Raji (cell line): ENCODE data around the gene RTTN.

ENCODE experiments used
- POLR2A ChIP-seq: IDR thresholded peaks from 2 replicates; pipeline ENCODE4 v1.6.1; 2011; ENCODE audit warnings: low read depth, low read length, control low read depth; ENCODE audit not compliant: insufficient read depth

Gene RTTN, protein sequence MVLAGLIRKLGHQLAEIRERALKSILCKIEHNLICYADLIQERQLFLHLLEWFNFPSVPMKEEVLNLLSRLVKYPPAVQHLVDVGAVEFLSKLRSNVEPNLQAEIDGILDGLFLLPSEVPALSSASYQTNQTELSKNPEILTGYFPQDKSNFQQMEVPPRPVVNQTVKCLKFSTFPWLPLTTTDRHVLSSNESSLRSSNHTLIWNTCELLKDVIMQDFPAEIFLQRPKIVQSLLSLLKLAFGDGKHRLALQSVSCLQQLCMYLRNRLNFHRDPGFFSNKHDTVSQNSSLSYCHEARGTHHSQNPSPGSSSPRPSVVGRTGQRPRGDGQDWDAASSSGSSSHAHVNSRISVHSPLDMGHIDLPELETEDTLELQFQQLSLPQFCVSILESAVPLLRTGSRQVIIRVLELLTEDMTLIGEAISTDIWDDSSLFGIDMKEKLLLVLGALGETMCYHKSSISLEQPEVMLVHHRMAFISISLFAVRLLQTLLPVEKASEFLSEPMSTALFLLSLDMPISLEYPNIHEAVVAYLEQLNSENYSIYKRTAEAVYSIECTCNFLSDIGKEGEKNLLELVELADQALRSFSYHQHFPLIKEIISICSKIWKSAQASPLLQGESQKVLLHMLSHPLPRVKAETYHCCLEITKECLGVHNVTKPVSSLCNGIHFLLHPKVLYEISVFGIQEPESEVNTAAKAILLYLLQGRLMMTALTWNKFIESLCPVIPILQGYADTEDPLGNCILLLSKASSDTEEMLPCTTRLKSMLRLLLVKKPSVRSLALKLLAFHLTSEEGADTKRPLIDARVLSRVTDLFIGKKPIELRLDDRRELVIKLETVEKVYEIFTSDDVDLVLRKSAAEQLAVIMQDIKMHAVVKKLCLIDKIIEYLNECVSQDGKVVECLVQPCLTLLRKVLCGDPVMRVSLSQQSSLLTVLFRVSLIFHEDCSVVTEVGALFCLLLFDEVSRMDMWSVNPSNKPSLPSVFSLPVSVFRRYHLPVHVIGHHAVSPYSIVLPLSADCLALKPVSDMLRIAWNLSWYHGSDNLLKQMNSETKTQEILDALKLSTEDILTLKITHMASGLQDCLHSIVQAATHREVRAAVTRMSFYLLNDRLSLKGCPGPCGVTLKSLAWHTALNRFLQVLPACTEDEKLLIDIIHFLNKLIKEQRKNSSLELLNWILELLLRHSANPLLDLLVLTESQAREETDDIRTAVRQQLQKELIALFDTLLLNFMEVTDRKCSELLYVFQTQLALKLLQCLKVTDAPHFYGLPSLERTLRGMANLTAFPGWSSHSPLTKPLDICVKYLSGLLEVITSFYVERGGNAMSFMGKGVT (N-terminal part only)

DNA sequence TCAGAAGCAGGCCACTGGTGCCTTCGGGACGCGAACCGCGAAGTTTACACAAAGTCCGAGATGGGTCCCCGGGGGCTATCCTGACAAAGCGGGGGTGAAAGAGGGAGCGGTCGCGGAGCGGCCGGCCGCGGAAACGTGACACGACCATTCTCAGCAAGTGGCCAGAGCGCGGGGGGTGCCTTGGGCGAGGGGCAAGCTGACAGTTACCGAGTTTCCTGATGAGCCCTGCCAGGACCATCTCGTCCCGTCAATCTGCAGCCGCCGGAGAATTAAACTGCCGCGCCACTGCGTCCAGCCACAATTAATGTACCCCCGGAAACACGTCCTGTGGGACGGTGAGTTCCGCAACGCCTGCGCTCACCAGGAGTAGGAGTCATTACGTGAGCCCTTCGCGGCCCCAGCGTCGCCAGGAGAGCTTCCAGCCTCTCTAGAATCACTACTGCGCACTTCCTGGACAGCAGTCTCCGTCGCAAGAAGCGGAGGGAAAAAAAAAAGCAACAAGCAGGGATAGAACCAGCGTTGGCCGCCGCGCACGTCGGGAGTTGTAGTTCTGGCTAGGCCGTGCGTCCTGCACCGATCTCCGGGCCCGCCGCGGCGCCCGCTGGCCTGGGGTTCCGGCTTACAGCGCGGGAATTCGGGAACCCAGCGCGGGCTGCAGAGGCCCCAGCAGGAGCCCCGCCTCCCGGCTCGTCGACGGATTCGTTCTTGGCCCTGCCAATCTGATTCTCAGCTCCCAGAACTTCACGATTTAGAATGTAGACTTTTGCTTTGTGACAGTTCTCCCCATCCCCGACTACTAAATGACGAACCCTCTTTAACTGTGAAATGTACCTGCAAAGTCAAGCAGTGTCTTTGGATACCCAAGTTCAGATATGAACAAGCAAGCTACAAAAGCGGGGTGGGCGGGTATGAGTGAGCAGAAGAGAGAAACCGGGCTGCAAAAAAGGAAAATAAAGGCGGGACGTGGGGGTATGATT is at the start of gene RTTN:
TSS of gene RTTN (minus strand) at position 267 of the 977 bp plus-strand sequence. CDS start at position 238, 29 bp downstream.
- TF ChIP-seq POLR2A, result peak; percentile 84

DNA sequence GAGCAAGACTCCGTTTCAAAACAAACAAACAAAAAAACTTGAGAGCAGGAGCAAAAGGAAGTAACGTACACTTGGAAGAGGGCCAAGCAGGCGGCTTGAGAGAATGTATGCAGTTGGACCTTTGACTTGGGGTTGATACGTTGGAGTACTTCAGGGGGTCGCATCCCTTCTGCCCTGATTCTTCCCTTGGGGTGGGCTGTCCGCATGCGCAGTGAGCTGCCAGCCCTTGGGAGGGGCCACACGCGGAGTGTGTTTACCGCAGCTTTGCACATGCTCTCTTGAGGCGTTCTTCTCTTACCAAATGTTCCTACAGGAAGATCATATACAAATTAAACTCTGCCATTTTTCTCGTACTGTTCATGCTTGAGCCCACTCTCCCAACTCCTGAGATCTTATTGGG is 45.3 kb upstream of the RTTN start:
- no peak for TF ChIP-seq POLR2A

GRCh38 chr18:70249118-70249517 is 43.6 kb upstream of the RTTN start:
- TF ChIP-seq POLR2A, result no peak

DNA sequence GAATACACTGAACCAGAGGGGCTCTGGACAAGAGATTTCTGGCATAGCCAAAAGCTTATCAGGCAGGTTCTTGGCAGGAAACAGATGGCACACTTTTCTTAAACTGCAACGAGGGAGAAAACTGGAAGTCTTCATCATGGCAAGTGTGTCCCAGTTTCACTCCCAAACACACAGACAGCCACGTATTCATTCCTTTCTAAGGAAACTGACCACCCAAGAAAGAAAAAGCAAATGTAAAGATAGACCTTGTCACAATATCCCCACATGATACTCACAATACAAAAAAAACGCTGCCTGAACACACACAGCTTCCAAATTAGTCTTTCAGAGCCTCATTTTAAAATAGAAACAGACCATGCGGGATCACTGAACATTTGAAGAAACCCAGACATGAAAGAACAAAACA is 40.6 kb upstream of the RTTN start:
- no peak for TF ChIP-seq POLR2A

GRCh38 chr18:70243131-70243929 is 37.8 kb upstream of the RTTN start:
- TF ChIP-seq POLR2A, result no peak

- no peak for TF ChIP-seq POLR2A
These were observed 30.0 kb upstream of the RTTN start for GRCh38 chr18:70235478-70235877.

DNA sequence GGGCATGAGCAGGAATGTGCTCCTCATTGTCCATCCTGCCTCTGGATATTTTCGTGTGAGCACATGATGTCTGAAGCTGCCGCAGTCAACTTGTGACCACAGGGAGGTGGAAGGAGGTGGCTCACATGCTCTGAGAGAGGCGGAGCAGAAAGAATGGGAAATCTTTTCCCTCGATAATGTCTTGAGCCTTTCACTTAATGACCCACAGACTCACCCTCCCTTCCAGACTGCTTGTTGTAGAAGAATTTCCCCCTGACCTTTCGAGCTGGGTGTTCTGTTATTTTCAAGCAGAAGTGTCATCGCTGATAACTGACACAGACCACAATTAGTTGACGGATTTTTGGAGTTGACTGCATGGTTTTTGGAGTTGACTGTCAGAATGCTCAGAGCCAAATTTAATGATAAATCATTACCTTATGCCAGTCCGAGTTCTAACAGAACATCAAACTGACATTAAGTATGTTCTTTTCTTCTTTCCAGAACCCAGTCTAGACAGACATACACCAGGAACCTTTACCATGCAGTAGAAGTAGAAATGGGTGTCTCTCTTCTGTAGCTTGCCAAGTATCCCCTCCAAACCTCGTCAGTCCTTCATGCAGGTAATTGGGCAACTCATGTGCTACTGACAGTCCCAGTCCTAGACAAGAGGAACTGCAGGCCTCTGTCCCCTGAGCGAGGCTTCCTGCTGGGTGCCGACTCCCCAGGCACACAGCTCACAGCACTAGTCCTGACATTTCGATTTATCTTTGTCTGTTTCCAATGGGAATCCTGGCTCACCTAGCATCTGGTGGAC is 29.4 kb upstream of the RTTN start:
- no peak for TF ChIP-seq POLR2A

DNA sequence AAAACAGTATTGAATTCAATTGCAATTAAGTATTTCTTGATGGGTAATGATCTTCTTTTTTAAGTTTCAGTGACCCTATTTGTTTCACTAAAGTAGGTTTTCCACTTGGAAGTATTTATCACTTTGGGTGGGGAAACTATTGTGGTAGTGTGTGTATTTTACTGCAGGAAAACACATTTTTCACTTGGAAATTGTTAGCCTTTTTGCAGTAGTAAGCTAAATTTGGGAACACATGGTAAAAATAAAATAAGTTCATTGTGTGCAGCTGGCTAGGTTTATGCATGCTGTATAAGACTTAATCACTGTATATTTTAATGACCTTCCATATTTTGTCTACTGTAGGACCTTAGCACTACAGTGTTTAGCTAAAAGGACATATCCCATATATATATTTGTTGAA is 28.5 kb upstream of the RTTN start:
- no peak for TF ChIP-seq POLR2A

DNA sequence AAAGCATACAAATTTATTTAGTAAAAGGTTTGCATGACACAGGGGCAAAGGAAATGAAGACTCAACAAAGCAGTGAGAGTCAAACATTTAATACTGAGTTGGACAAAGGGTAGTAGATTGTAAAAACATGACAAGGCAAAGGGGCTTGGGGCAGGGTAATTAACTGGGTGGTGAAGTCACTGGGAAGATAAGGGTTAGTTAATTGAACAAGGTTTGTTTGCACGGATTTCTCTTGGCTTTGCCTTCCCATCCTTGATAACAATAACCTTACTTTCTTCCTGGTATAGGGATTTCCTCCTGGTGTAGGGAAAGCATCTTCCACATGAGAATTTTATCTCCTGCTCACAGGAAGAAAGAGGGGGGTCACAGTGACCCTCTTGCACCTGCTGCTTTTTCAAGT is 26.8 kb upstream of the RTTN start:
- TF ChIP-seq POLR2A, result no peak

DNA sequence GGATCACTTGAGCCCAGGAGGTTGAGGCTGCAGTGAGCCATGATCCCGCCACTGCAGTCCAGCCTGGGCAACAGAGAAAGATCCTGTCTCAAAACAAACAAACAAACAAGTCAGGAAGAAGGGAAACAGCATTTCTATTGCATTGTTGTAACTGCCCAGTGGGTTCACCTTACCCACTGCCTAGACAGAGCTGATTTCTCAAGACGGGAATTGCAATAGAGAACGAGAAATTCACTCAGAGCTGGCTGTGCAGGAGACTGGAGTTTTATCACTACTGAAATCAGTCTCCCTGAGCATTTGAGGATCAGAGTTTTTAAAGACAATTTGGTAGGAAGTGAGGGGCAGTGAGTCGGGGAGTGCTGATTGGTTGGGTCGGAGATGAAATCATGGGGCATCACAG is 24.2 kb upstream of the RTTN start:
- TF ChIP-seq POLR2A, result no peak

DNA sequence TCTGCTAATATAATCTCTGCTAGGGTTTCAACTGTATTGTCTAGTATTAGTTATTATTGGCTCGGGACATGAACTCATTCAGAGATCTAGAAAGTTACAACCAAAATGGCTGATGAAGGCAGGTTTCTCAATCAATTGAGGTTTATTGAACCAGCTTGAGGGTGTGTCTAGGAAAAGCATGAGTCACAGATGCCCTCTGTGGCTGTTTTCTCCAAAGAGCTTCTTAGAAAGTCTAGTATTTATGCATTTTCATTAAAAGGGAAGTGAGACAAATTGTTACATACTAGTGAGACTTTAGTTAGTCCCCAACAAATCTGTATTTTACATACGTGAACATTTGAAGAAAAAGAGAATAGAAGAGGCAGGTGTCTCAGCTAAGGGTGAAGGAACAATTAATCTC is 23.0 kb upstream of the RTTN start:
- TF ChIP-seq POLR2A, result no peak

DNA sequence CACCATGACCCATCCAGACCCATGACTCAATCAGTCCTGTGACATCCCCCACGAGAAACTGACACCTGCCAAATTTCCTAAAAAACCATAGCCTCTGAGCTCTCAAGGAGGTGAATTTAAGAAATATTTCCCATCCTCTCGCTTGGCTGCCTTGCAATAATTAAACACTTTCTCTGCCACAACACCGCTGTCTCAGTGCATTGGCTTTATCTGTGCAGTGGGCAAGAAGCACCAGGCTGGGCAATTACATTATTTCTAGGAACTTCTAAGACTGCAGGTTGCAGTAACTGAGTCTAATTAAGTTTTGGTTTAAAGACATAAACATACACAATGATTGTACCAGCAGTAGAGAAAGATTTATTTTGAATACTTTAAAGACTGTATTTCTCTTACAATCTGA is 22.0 kb upstream of the RTTN start:
- no peak for TF ChIP-seq POLR2A
